NT2/D1 (cell line): ENCODE data around the gene C5orf63.

Source experiments
- YY1 ChIP-seq: IDR thresholded peaks from 2 replicates; pipeline ENCODE4 v1.6.1; 2011; ENCODE audit not compliant: insufficient read length, insufficient read depth
- ZNF274 ChIP-seq: IDR thresholded peaks from 2 replicates; pipeline ENCODE4 v1.6.1; 2011; ENCODE audit warnings: mild to moderate bottlenecking, low read depth, low read length

GRCh38 chr5:127051591-127051990 is 21.7 kb downstream of the C5orf63 start:
- TF ChIP-seq YY1: no peak
- TF ChIP-seq ZNF274: no peak
